GM21423 (cell line): ENCODE data around the gene PSRC1.
A peak's percentile ranks its signal among the peaks of the same experiment; 100 is the strongest.

Source experiments
- ATAC-seq: cut with Tn5 transposase; IDR thresholded peaks from one replicate; pipeline ENCODE4 v1.9.1; 2021; ENCODE audit warnings: mild to moderate bottlenecking, moderate library complexity; ENCODE audit not compliant: unreplicated experiment

Gene PSRC1

GRCh38 chr1:109248797-109249629 lies 33.9 kb downstream of the PSRC1 start, which contains the start of gene CELSR2:
TSS of gene CELSR2 (plus strand) at chr1:109249539. CDS start at chr1:109250080, 541 bp downstream.
- peak; percentile 76 for ATAC-seq

DNA sequence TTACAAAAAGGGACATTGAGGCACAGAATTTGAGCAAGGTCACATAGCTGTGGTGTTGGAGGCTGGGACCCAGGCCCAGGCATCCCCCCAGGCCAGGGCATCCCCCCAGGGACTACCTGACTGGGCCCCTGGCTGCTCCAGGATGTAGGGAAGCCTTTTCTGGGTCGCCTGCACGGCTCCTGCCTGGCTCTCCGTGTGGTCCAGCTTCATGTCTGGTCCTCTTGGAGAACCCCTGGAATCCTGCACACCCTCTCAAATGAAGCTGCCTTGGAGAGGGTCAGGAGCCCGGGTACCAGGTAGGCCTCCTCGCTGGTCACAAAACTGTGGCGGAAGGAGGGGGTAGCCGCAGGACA lies 34.5 kb downstream of the PSRC1 start:
- ATAC-seq: no peak

- no peak for ATAC-seq
Observed at GRCh38 chr1:109247401-109248365, 35.3 kb downstream of the PSRC1 start.

DNA sequence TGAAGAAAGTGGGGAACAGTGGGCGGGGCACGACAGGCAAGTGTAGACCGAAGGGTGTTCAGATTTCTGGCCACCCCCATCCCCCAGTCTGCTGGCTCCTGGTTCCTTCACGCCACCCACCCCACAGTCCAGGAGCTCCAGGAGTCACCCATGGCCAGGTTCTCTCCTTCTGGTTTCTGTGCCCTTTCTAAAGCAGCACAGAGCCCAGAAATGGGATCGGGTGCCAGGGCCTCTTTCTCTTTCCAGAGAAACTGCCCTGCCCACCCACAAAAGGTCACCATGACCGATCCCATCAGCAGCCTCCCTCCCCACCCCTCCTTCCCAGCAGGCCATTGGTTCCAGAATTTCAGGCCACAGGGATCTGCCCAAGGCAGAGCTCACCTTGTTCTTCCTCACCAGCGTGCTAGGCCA lies 36.8 kb downstream of the PSRC1 start:
- no peak for ATAC-seq

- ATAC-seq: no peak
Observed at GRCh38 chr1:109243860-109244552, 38.9 kb downstream of the PSRC1 start.

DNA sequence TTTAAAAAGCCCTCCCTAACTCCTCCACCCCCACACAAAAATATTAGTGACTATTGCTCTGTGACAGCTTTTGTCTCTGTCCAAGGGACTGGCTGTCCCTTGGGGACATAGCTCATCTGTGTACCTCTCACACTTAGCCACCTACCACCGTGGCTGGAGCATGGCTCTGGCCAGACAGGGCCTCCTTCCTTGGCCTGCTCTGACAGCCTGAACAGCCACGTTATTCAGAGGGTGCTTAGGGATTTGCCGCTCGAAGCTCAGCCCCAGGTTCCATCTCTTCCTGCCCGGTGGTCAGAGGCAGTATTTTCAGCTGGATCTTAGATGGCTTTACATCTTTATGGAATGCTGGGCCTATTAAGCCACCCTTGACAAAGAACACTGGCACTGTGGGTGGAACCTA lies 39.7 kb downstream of the PSRC1 start:
- ATAC-seq: no peak

- no peak for ATAC-seq
Observed at GRCh38 chr1:109242387-109242786, 40.6 kb downstream of the PSRC1 start.

- no peak for ATAC-seq
Observed at GRCh38 chr1:109241841-109242345, 41.1 kb downstream of the PSRC1 start.

GRCh38 chr1:109241344-109241743 lies 41.6 kb downstream of the PSRC1 start:
- ATAC-seq: no peak

- ATAC-seq: no peak
Observed at GRCh38 chr1:109240158-109241152, 42.5 kb downstream of the PSRC1 start.

- ATAC-seq: peak; percentile 62
Observed at GRCh38 chr1:109239409-109240068, 43.4 kb downstream of the PSRC1 start.

GRCh38 chr1:109239047-109239408 lies 43.9 kb downstream of the PSRC1 start:
- no peak for ATAC-seq

DNA sequence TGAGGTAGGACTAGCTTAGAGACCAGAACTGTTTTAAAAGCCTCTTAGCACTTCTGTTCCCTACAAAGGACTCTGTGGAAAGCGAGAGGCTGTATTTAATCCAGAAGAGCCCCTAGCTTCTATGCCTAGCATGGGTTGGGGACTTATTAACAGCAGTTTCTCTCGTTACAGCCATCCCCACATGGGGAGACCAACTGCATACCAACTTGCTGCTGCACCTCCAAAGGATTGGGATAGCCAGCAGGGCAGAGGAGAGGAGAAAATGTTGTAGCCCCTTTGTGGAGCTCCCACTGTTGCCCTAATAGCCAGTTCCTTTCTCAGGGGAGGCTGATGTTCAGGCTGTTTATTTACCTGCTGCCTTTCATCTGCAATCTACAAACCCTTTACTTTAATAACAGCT lies 44.6 kb downstream of the PSRC1 start:
- ATAC-seq: no peak

GRCh38 chr1:109237512-109237911 lies 45.4 kb downstream of the PSRC1 start:
- ATAC-seq: no peak

- ATAC-seq: no peak
Observed at GRCh38 chr1:109235137-109235536, 47.8 kb downstream of the PSRC1 start.

DNA sequence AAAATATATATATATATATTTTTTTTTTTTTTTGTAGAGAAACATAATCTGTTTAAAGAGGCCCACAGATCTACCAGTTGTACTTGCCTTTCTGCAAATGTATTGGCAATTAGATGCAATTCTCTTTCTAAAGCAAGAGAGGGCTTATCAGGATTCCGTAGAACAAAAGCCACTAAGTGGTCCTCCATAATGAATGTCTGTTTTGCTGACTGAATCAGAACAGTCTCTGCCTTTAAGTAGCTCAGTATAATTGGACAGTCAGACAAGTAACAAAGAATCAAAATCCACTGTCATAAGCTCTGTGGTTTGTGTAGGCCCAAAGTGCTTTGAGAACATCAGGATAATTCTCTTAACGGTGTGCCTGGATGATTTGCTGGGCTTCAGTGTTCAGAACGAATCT lies 51.9 kb downstream of the PSRC1 start:
- ATAC-seq: no peak
